H9 (cell line): Measurements from ENCODE around the gene CDH4. TPM values are rescaled to one million over a fixed set of nuclear protein-coding genes. Genes with fewer than 3 reads are reported as not detected.

ENCODE experiments used
- DNase-seq: peaks from one replicate; pipeline ENCODE4 v3.0.0-alpha.2; 2017
- H2AFZ ChIP-seq: one replicate; pipeline ENCODE4 v1.6.1; 2013; ENCODE audit warnings: mild to moderate bottlenecking, low read length, control low read depth, moderate library complexity
- H2AK5ac ChIP-seq: 2 replicates; pipeline ENCODE4 v1.6.1; 2013; ENCODE audit warnings: low read length, control low read depth, mixed read lengths; ENCODE audit not compliant: insufficient read length
- H2BK120ac ChIP-seq: one replicate; pipeline ENCODE4 v1.6.1; 2013; ENCODE audit warnings: low read depth, mild to moderate bottlenecking, low read length, control low read depth, inconsistent platforms; ENCODE audit not compliant: poor library complexity, severe bottlenecking
- H2BK12ac ChIP-seq: 2 replicates; pipeline ENCODE4 v1.6.1; 2013; ENCODE audit warnings: low read length, control low read depth, mixed read lengths, low read depth; ENCODE audit not compliant: insufficient read length
- H2BK15ac ChIP-seq: 2 replicates; pipeline ENCODE4 v1.6.1; 2013; ENCODE audit warnings: low read depth, low read length, control low read depth
- H2BK20ac ChIP-seq: one replicate; pipeline ENCODE4 v1.6.1; 2013; ENCODE audit warnings: low read depth, mild to moderate bottlenecking, low read length, control low read depth, inconsistent platforms; ENCODE audit not compliant: poor library complexity, severe bottlenecking
- H2BK5ac ChIP-seq: 2 replicates; pipeline ENCODE4 v1.6.1; 2013; ENCODE audit warnings: low read length, control low read depth, mixed read lengths; ENCODE audit not compliant: insufficient read length
- H3K14ac ChIP-seq: 2 replicates; pipeline ENCODE4 v1.6.1; 2013; ENCODE audit warnings: low read length, control low read depth; ENCODE audit not compliant: insufficient read depth
- H3K18ac ChIP-seq: 2 replicates; pipeline ENCODE4 v1.6.1; 2013; ENCODE audit warnings: low read depth, mild to moderate bottlenecking, mixed read lengths, low read length, control low read depth; ENCODE audit not compliant: insufficient read length
- H3K23ac ChIP-seq: 2 replicates; pipeline ENCODE4 v1.6.1; 2013; ENCODE audit warnings: low read length, control low read depth, mixed read lengths, low read depth; ENCODE audit not compliant: insufficient read length
- H3K23me2 ChIP-seq: 2 replicates; pipeline ENCODE4 v1.6.1; 2013; ENCODE audit warnings: low read depth, mild to moderate bottlenecking, mixed read lengths, low read length, control low read depth; ENCODE audit not compliant: insufficient read length, poor library complexity, severe bottlenecking
- H3K27ac ChIP-seq: 2 replicates; pipeline ENCODE4 v1.5.1; 2013; ENCODE audit warnings: low read length, control low read depth, mixed read lengths, low read depth; ENCODE audit not compliant: insufficient read length
- H3K27me3 ChIP-seq: 2 replicates; pipeline ENCODE4 v1.6.1; 2013; ENCODE audit warnings: low read length, control low read depth, inconsistent platforms; ENCODE audit not compliant: insufficient read depth
- H3K4ac ChIP-seq: 2 replicates; pipeline ENCODE4 v1.6.1; 2013; ENCODE audit warnings: low read depth, mild to moderate bottlenecking, control low read depth, inconsistent platforms, low read length, moderate library complexity
- H3K4me1 ChIP-seq: 2 replicates; pipeline ENCODE4 v1.6.1; 2013; ENCODE audit warnings: low read length, control low read depth, inconsistent platforms; ENCODE audit not compliant: insufficient read depth
- H3K4me2 ChIP-seq: 2 replicates; pipeline ENCODE4 v1.6.1; 2013; ENCODE audit warnings: low read length, control low read depth, mixed read lengths; ENCODE audit not compliant: insufficient read length, insufficient read depth
- H3K56ac ChIP-seq: 2 replicates; pipeline ENCODE4 v1.6.1; 2013; ENCODE audit warnings: low read depth, mild to moderate bottlenecking, mixed read lengths, low read length, control low read depth; ENCODE audit not compliant: insufficient read length
- H3K79me1 ChIP-seq: 2 replicates; pipeline ENCODE4 v1.6.1; 2013; ENCODE audit warnings: low read depth, mild to moderate bottlenecking, moderate library complexity, low read length, control low read depth, inconsistent platforms; ENCODE audit not compliant: insufficient read depth, poor library complexity, severe bottlenecking
- H3K79me2 ChIP-seq: 2 replicates; pipeline ENCODE4 v1.6.1; 2013; ENCODE audit warnings: low read length, control low read depth, inconsistent platforms; ENCODE audit not compliant: insufficient read depth
- H3K9ac ChIP-seq: 2 replicates; pipeline ENCODE4 v1.6.1; 2013; ENCODE audit warnings: low read length, control low read depth, mixed read lengths; ENCODE audit not compliant: insufficient read length; ENCODE audit errors: extremely low read depth
- H3K9me3 ChIP-seq: one replicate; pipeline ENCODE4 v1.6.1; 2013; ENCODE audit warnings: low read depth, low read length, inconsistent platforms; ENCODE audit not compliant: control insufficient read depth
- H3T11ph ChIP-seq: one replicate; pipeline ENCODE4 v1.6.1; 2013; ENCODE audit warnings: mild to moderate bottlenecking, low read length, control low read depth, inconsistent platforms
- H4K20me1 ChIP-seq: one replicate; pipeline ENCODE4 v1.6.1; 2013; ENCODE audit not compliant: control insufficient read depth, insufficient read length, insufficient read depth
- H4K5ac ChIP-seq: 2 replicates; pipeline ENCODE4 v1.6.1; 2013; ENCODE audit warnings: low read depth, mild to moderate bottlenecking, mixed read lengths, low read length, control low read depth; ENCODE audit not compliant: insufficient read length
- H4K8ac ChIP-seq: replicated peaks from 2 replicates; pipeline ENCODE4 v1.6.1; 2013; ENCODE audit warnings: low read length, control low read depth, mixed read lengths, low read depth; ENCODE audit not compliant: insufficient read length
- H4K91ac ChIP-seq: 2 replicates; pipeline ENCODE4 v1.6.1; 2013; ENCODE audit warnings: low read depth, mild to moderate bottlenecking, moderate library complexity, mixed read lengths, low read length, control low read depth; ENCODE audit not compliant: insufficient read length
- H3K27ac Mint-ChIP-seq, 3 experiments: 2 replicates in 2 of 3; 3 replicates in 1 of 3; pipeline ENCODE4 v1.8.0; 2020 to 2021; ENCODE audit warnings: mixed read lengths in 3 of 3, mild to moderate bottlenecking in 1 of 3, moderate library complexity in 1 of 3
- H3K27me3 Mint-ChIP-seq: 2 replicates; pipeline ENCODE4 v1.8.0; 2021; ENCODE audit warnings: low read depth, mild to moderate bottlenecking, moderate library complexity, mixed read lengths
- H3K36me3 Mint-ChIP-seq, 3 experiments: 2 replicates in 2 of 3; 3 replicates in 1 of 3; pipeline ENCODE4 v1.8.0; 2020 to 2021; ENCODE audit warnings: low read depth in 3 of 3, mixed read lengths in 3 of 3; ENCODE audit not compliant: insufficient read depth in 1 of 3
- H3K4me1 Mint-ChIP-seq, 2 experiments: 2 replicates each; pipeline ENCODE4 v1.8.0; 2020; ENCODE audit warnings: mixed read lengths in 2 of 2
- H3K4me3 Mint-ChIP-seq, 2 experiments: 2 replicates in 1 of 2; 3 replicates in 1 of 2; pipeline ENCODE4 v1.8.0; 2020 to 2021; ENCODE audit warnings: mild to moderate bottlenecking in 2 of 2, mixed read lengths in 2 of 2, moderate library complexity in 1 of 2
- H3K9me3 Mint-ChIP-seq, 2 experiments: 2 replicates in 1 of 2; 3 replicates in 1 of 2; pipeline ENCODE4 v1.8.0; 2020; ENCODE audit warnings: mild to moderate bottlenecking in 2 of 2, mixed read lengths in 2 of 2, moderate library complexity in 1 of 2
- CTCF ChIP-seq: fragments of 200-600 bp; sonication (generic); conservative IDR thresholded peaks from 3 replicates; pipeline ENCODE4 v1.8.0; 2021; ENCODE audit warnings: antibody characterized with exemption, mild to moderate bottlenecking
- WGBS: extraction: QIAGEN DNeasy Blood & Tissue Kit; methylation state at CpG from one replicate; pipeline ENCODE4 v1.1.7; 2013; ENCODE audit warnings: missing lambda C conversion rate, low lambda C conversion rate, mixed read lengths; ENCODE audit not compliant: insufficient read length; ENCODE audit errors: extremely low coverage; 5-methylcytosine and 5-hydroxymethylcytosine counted together
- total RNA-seq: library from RNA; stranded (reverse); gene quantifications from 2 replicates; pipeline ENCODE4 v1.2.1, GENCODE V29; 2021

Gene CDH4
- total RNA-seq, 1 experiment from 2014 or later = 3.0 TPM

- H3K27me3 Mint-ChIP-seq = peaks cover 81% of the 10 kb centered on the region
- H2AK5ac ChIP-seq = no peak overlapping the region
- H3K27ac Mint-ChIP-seq = no peak overlapping the region
- no peak overlapping the region for H3K23ac ChIP-seq
- H3K4me1 ChIP-seq = no peaks in the 10 kb centered on the region; the same call in 1 of the 2 replicates
- no peak overlapping the region for H3K27ac ChIP-seq
- 100% methylated on average over 3 of the region's 3 CpGs for WGBS
- no peak overlapping the region for H2BK20ac ChIP-seq
- H2AFZ ChIP-seq = no peak overlapping the region
- H3K18ac ChIP-seq = no peak overlapping the region
- H3K4me1 Mint-ChIP-seq = peaks cover 7 to 8% of the 10 kb centered on the region in 2 experiments
- no peak overlapping the region for H2BK120ac ChIP-seq
- H3K23me2 ChIP-seq = no peaks in the 10 kb centered on the region
- no peaks in the 10 kb centered on the region for H3K79me1 ChIP-seq
- H3T11ph ChIP-seq = no peak overlapping the region
- no peak overlapping the region for H4K8ac ChIP-seq
- TF ChIP-seq CTCF = no peak
- no peak overlapping the region for H2BK5ac ChIP-seq
- H3K56ac ChIP-seq = no peak overlapping the region
- H3K36me3 Mint-ChIP-seq = peaks cover 0 to 2% (median 0%) of the 10 kb centered on the region in 3 experiments; a peak in 3 of 7 replicates
- no peaks in the 10 kb centered on the region for H4K20me1 ChIP-seq
- peaks cover 3 to 6% of the 10 kb centered on the region in 2 experiments; a peak in 4 of 5 replicates for H3K9me3 Mint-ChIP-seq
- no peaks in the 10 kb centered on the region for H3K9me3 ChIP-seq
- H4K5ac ChIP-seq = no peak overlapping the region
- H3K4ac ChIP-seq = no peak overlapping the region
- H3K14ac ChIP-seq = no peak overlapping the region
- H3K79me2 ChIP-seq = no peaks in the 10 kb centered on the region
- DNase-seq = no peak
- no peak overlapping the region for H4K91ac ChIP-seq
- no peak overlapping the region; a peak in 1 of 5 replicates for H3K4me3 Mint-ChIP-seq
- no peak overlapping the region for H3K9ac ChIP-seq
- no peak overlapping the region for H2BK15ac ChIP-seq
- no peak overlapping the region for H2BK12ac ChIP-seq
- peaks cover 2% of the 10 kb centered on the region; the same call in 1 of the 2 replicates for H3K27me3 ChIP-seq
- H3K4me2 ChIP-seq = no peak overlapping the region
Measured at GRCh38 chr20:61671559-61671958, 419.5 kb downstream of the CDH4 start.
